Measurements from ENCODE around the gene SMNDC1.

SMNDC1 gene

DNA sequence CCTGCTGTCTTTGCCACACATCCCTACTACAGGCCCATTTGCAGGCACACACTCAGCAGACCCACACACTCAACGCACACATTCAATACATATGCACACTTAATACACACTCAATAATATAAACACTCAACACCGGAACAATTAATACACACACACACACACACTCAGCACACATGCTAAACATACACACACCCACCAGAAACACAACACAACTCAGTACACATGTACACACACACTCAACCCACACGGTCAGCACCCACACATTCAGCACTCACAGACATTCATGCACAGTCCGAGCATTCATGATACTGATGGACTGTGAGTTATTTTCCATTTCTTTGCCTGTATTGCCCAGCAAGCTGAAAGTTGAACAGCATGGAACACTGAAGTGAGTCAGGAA is 35.4 kb upstream of the SMNDC1 start:
- no peaks in the 10 kb centered on the region for H3K79me2 ChIP-seq (ENCODE audit: control insufficient read depth, low read length)
- no peaks in the 10 kb centered on the region for H3K36me3 ChIP-seq (ENCODE audit: control insufficient read depth, low read length)
- H3F3A ChIP-seq (ENCODE audit: control insufficient read depth, insufficient read depth), result no peaks in the 10 kb centered on the region
- no peak overlapping the region for H3K27ac ChIP-seq (ENCODE audit: low read depth, low read length)
- H3K9me3 ChIP-seq (ENCODE audit: control insufficient read depth, insufficient read depth, low read length), result no peaks in the 10 kb centered on the region
- H3K4me3 ChIP-seq (ENCODE audit: low read length), result no peak overlapping the region
- peaks cover 24% of the 10 kb centered on the region; the same call in 1 of the 2 replicates for H3K27me3 ChIP-seq (ENCODE audit: control insufficient read depth, low read length)
- TF ChIP-seq CTCF (IDR thresholded peaks at IDR 0.05; ENCODE audit: low read depth, low read length, poor library complexity, severe bottlenecking) (no peak), EZH2phosphoT487 (IDR thresholded peaks at IDR 0.05; ENCODE audit: borderline replicate concordance, low read length) (no peak)
- no peaks in the 10 kb centered on the region for H3K9me2 ChIP-seq (replicated peaks; ENCODE audit: control insufficient read depth, low read length)
- no peaks in the 10 kb centered on the region for H4K20me1 ChIP-seq (ENCODE audit: control insufficient read depth, insufficient read depth, low read depth, low read length)
- H3K4me1 ChIP-seq (ENCODE audit: control insufficient read depth, low read length), result peaks cover 9% of the 10 kb centered on the region
- no peak overlapping the region for H3K4me2 ChIP-seq (ENCODE audit: low read length)

- no peaks in the 10 kb centered on the region for H4K20me1 ChIP-seq (ENCODE audit: control insufficient read depth, insufficient read depth, low read depth, low read length)
- H3K4me1 ChIP-seq (ENCODE audit: control insufficient read depth, low read length), result no peaks in the 10 kb centered on the region
- H3K36me3 ChIP-seq (ENCODE audit: control insufficient read depth, low read length), result no peaks in the 10 kb centered on the region
- H3F3A ChIP-seq (ENCODE audit: control insufficient read depth, insufficient read depth), result no peaks in the 10 kb centered on the region
- TF ChIP-seq EZH2phosphoT487 (IDR thresholded peaks at IDR 0.05; ENCODE audit: borderline replicate concordance, low read length) (no peak), CTCF (IDR thresholded peaks at IDR 0.05; ENCODE audit: low read depth, low read length, poor library complexity, severe bottlenecking) (no peak)
- no peak overlapping the region for H3K27ac ChIP-seq (ENCODE audit: low read depth, low read length)
- no peak overlapping the region for H3K4me3 ChIP-seq (ENCODE audit: low read length)
- no peak overlapping the region for H3K4me2 ChIP-seq (ENCODE audit: low read length)
- no peaks in the 10 kb centered on the region for H3K9me3 ChIP-seq (ENCODE audit: control insufficient read depth, insufficient read depth, low read length)
- no peaks in the 10 kb centered on the region for H3K79me2 ChIP-seq (ENCODE audit: control insufficient read depth, low read length)
- peaks cover 19% of the 10 kb centered on the region; the same call in 1 of the 2 replicates for H3K27me3 ChIP-seq (ENCODE audit: control insufficient read depth, low read length)
- no peaks in the 10 kb centered on the region for H3K9me2 ChIP-seq (replicated peaks; ENCODE audit: control insufficient read depth, low read length)
These were observed 33.2 kb upstream of the SMNDC1 start for GRCh38 chr10:110337906-110338305.

DNA sequence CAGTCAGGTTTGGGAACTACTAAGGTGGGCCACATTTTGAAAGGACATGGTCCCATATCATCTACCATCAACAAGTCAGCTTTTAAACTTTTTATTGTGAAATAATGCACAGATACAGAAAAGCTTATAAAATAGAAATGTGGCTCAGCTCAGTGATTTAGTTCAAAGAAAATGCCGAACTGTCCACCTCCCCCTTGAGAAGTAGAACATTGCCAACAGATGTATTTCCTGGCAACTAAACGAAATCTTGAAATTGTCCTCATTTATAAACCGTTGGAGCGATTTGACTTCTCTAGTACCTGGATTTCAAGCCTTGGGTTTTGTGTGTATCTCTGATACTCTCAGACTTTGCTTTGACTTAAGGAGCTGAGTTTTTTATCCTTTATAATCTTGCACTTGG is 32.7 kb upstream of the SMNDC1 start:
- no peaks in the 10 kb centered on the region for H4K20me1 ChIP-seq (ENCODE audit: control insufficient read depth, insufficient read depth, low read depth, low read length)
- H3K4me1 ChIP-seq (ENCODE audit: control insufficient read depth, low read length), result no peaks in the 10 kb centered on the region
- no peaks in the 10 kb centered on the region for H3K9me2 ChIP-seq (replicated peaks; ENCODE audit: control insufficient read depth, low read length)
- H3K27me3 ChIP-seq (ENCODE audit: control insufficient read depth, low read length), result peaks cover 14% of the 10 kb centered on the region; the same call in 1 of the 2 replicates
- TF ChIP-seq CTCF (IDR thresholded peaks at IDR 0.05; ENCODE audit: low read depth, low read length, poor library complexity, severe bottlenecking), result no peak
- TF ChIP-seq EZH2phosphoT487 (IDR thresholded peaks at IDR 0.05; ENCODE audit: borderline replicate concordance, low read length), result no peak
- no peak overlapping the region for H3K4me2 ChIP-seq (ENCODE audit: low read length)
- no peak overlapping the region for H3K4me3 ChIP-seq (ENCODE audit: low read length)
- H3K79me2 ChIP-seq (ENCODE audit: control insufficient read depth, low read length), result no peaks in the 10 kb centered on the region
- H3K27ac ChIP-seq (ENCODE audit: low read depth, low read length), result no peak overlapping the region
- no peaks in the 10 kb centered on the region for H3K9me3 ChIP-seq (ENCODE audit: control insufficient read depth, insufficient read depth, low read length)
- no peaks in the 10 kb centered on the region for H3F3A ChIP-seq (ENCODE audit: control insufficient read depth, insufficient read depth)
- no peaks in the 10 kb centered on the region for H3K36me3 ChIP-seq (ENCODE audit: control insufficient read depth, low read length)
